NCI-H69 (cell line): ENCODE data around the gene ARAP1.
A peak's percentile ranks its signal among the peaks of the same experiment; 100 is the strongest.

Experiments
- DNase-seq: peaks from one replicate; lab custom pipeline; 2025; lab: John Stamatoyannopoulos, UW

Gene ARAP1

GRCh38 chr11:72779495-72780128 is 27.4 kb upstream of the ARAP1 start:
- DNase-seq = no peak

GRCh38 chr11:72778535-72779494 is 26.6 kb upstream of the ARAP1 start:
- peak; percentile 80 for DNase-seq

- peak; percentile 92 for DNase-seq
Measured at GRCh38 chr11:72777755-72778278, 25.6 kb upstream of the ARAP1 start.

GRCh38 chr11:72776844-72777754 is 24.9 kb upstream of the ARAP1 start:
- DNase-seq = peak; percentile 57

DNA sequence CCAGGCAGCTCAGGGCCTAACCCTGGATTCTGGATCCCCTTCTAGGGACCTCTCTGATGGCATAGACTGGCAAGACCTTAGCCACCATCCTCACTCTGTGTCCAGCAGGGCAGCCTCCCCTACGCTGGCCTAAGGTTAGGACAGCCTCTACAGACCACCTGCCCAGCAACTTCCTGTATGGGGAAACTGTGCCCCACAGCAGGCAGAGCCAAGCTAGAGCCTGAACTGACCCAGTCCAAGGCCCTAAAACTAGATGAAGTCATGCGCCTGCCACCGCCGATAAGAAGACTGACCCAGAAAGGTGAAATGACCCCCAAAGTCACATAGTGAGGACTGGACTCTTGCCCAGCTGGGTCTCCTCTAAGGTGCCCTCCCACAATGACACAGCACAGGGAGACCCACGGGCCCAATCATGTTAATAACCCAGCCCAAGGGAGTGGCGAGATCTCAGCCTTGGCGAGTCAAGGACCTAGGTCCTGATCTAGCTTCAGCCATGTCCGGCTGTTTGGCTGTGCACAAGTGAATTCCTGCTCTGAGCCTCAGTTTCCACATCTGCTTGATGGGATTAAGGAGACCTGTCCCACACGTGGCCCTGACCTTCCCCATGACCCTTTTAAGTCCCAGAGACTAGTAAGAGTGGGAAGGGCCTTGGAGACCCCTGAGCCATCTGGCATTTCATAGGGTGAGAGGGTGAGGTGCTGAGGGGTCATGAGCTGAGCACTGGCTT is 24.1 kb upstream of the ARAP1 start:
- DNase-seq = no peak

- DNase-seq = no peak
Measured at GRCh38 chr11:72775288-72776110, 23.3 kb upstream of the ARAP1 start.

DNA sequence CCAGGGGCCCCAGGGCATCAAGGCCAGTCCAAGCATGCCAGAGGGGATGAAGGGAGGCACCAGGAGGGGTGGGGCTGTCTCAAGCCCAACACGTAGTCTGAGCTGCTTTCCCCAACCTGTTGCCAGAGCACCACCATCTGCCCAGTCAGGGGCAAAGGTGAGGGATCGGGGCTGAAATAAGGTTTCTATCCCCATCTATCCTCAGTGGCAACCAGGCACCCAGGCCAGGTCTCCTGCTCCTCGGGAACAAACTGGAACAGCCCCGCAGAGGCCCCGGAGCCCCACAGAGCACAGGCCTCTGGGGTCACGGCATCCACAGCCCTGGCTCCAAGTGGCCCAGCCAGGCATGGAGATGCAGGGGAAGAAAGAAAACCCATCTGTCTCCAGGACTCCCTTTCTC is 22.3 kb upstream of the ARAP1 start:
- DNase-seq = peak; percentile 72

- no peak for DNase-seq
Measured at GRCh38 chr11:72773696-72774095, 21.5 kb upstream of the ARAP1 start.

DNA sequence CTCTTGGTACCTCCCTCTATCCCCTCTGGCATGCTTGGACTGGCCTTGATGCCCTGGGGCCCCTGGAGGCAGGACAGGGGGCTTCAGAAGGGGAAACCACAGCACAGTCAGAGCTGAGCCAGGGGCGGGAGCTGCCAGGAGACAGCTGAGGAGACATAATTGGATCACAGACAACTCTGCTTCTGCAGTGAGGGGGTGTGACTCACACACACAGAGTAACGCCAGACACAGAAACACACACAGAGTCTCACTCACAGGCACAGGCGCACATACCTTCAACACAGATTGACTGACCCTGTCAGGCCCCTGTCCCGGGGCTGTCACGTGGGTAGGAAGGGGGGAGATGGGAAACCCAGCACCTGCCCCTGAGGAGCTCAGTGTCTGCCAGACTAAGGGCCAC is 21.1 kb upstream of the ARAP1 start:
- peak; percentile 27 for DNase-seq

DNA sequence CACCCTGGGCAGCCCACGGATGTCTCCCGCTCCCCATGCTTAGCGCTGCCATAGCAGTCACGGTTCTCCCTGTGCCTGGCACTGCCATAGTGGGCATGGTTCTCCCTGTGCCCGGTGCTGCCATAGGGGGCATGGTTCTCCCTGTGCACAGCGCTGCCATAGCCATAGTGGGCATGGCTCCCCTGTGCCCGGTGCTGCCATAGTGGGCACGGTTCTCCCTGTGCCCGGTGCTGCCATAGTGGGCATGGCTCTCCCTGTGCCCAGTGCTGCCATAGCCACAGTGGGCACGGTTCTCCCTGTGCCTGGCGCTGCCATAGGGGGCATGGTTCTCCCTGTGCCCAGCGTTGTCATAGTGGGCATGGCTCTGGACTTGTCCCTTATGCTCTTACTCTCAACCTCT is 19.9 kb upstream of the ARAP1 start:
- DNase-seq = no peak

DNA sequence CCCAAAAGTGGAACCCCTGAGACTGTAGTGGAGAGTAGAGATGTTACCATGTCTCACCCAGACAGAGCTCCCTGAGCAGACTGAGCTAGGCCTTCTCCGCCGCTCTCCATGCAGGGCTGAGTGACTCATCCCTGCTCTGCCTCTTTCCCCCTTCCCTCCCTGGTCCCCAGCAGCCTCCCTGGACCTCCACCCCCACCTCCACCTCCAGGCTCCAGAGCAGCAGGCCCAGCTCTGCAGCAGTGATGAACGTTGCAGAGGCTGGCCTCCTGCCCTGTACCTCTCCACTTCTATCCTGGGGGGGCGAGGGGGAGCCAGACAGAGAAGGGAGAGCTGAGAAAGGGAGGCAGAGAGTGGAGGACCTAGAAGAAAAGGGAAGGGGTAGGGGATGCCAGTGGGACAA is 19.3 kb upstream of the ARAP1 start:
- DNase-seq = no peak

GRCh38 chr11:72770799-72771198 is 18.6 kb upstream of the ARAP1 start:
- peak; percentile 20 for DNase-seq

GRCh38 chr11:72769680-72770079 is 17.5 kb upstream of the ARAP1 start:
- DNase-seq = no peak

DNA sequence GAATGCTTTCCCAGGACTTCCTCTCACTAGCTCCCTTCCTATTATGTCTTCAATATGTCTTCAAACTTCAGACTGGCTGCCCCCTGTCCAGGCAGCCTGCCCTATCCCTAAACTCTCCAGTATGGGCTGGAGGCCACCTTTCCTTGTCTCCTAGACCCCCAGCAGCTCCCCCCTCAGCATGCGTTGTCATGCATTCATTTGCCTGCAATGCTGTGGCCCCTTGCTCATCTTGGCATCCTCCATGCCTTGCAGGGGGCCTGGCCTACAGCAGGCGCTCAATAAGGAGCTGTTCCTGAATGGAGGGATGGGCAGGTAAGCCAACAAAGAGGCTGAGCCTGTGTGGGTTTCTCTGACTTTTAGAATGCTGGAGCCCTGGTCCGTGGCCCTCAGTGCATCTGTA is 16.4 kb upstream of the ARAP1 start:
- DNase-seq = no peak

- no peak for DNase-seq
Measured at GRCh38 chr11:72767203-72768062, 15.2 kb upstream of the ARAP1 start.

GRCh38 chr11:72766152-72766902 is 14.1 kb upstream of the ARAP1 start:
- peak; percentile 69 for DNase-seq

GRCh38 chr11:72764503-72764902 is 12.3 kb upstream of the ARAP1 start:
- peak; percentile 99 for DNase-seq

- no peak for DNase-seq
Measured at GRCh38 chr11:72763823-72764222, 11.6 kb upstream of the ARAP1 start.
